Activated T-helper 1 cell treated with anti-CD3 and anti-CD28 coated beads, Interleukin-12 subunit alpha, Interleukin-12 subunit beta, Interleukin-2, Interleukin-4 antibody, amounts not matched to agents 30 ng/mL and 10 ng/mL and 1 ng/mL, durations not matched to agents 14 hours and 24 hours and 36 hours (primary cell): ENCODE data around the gene XPO5. TPM values are rescaled to one million over a fixed set of nuclear protein-coding genes. Genes with fewer than 3 reads are reported as not detected.

ENCODE experiments used
- DNase-seq: peaks from one replicate; pipeline ENCODE4 v3.0.0; 2021; ENCODE audit warnings: low spot score
- H3K27ac Mint-ChIP-seq: one replicate; pipeline ENCODE4 v1.8.0; 2021; ENCODE audit warnings: mild to moderate bottlenecking, mixed read lengths
- H3K27me3 Mint-ChIP-seq: one replicate; pipeline ENCODE4 v1.8.0; 2022; ENCODE audit warnings: mild to moderate bottlenecking, moderate library complexity, mixed read lengths; ENCODE audit not compliant: insufficient read depth
- H3K36me3 Mint-ChIP-seq: one replicate; pipeline ENCODE4 v1.8.0; 2021; ENCODE audit warnings: low read depth, mixed read lengths
- H3K4me1 Mint-ChIP-seq: one replicate; pipeline ENCODE4 v1.8.0; 2021; ENCODE audit warnings: low read depth, mixed read lengths
- H3K4me3 Mint-ChIP-seq: one replicate; pipeline ENCODE4 v1.8.0; 2021; ENCODE audit warnings: mild to moderate bottlenecking, moderate library complexity, mixed read lengths
- H3K9me3 Mint-ChIP-seq: one replicate; pipeline ENCODE4 v1.8.0; 2021; ENCODE audit warnings: mixed read lengths
- intact Hi-C: fragments of 100-400 bp; cut with micrococcal nuclease; formaldehyde crosslinking; loops from one replicate; pipeline ENCODE4 v1.15.1; 2024
- total RNA-seq: library from RNA; stranded (reverse); gene quantifications from 2 replicates; pipeline ENCODE4 v1.2.3, GENCODE V29; 2022

The XPO5 gene
- total RNA-seq, 1 donor from 2014 or later: 135 TPM

- peaks cover 24% of the 10 kb centered on the region for H3K4me1 Mint-ChIP-seq
- no peak for DNase-seq
- peaks cover 17% of the 10 kb centered on the region for H3K36me3 Mint-ChIP-seq
- no peak overlapping the region for H3K4me3 Mint-ChIP-seq
- H3K9me3 Mint-ChIP-seq: no peaks in the 10 kb centered on the region
- no peaks in the 10 kb centered on the region for H3K27me3 Mint-ChIP-seq
- intact Hi-C loops: no loop called here
- no peak overlapping the region for H3K27ac Mint-ChIP-seq
Observed at GRCh38 chr6:43497689-43498088, 78.1 kb downstream of the XPO5 start.

- intact Hi-C loops: no loop called here
- Mint-ChIP-seq H3K27me3 (no peaks in the 10 kb centered on the region), H3K27ac (no peak overlapping the region), H3K36me3 (peaks cover 17% of the 10 kb centered on the region), H3K4me3 (no peak overlapping the region), H3K9me3 (no peaks in the 10 kb centered on the region), H3K4me1 (peaks cover 29% of the 10 kb centered on the region)
- no peak for DNase-seq
Observed at GRCh38 chr6:43497129-43497396, 78.8 kb downstream of the XPO5 start.

GRCh38 chr6:43496370-43497128 is 79.3 kb downstream of the XPO5 start:
- peaks cover 13% of the 10 kb centered on the region for H3K36me3 Mint-ChIP-seq
- H3K4me1 Mint-ChIP-seq: peaks cover 29% of the 10 kb centered on the region
- DNase-seq: no peak
- H3K27ac Mint-ChIP-seq: no peak overlapping the region
- no peaks in the 10 kb centered on the region for H3K9me3 Mint-ChIP-seq
- H3K27me3 Mint-ChIP-seq: no peaks in the 10 kb centered on the region
- intact Hi-C loops: no loop called here
- no peak overlapping the region for H3K4me3 Mint-ChIP-seq

GRCh38 chr6:43495409-43495941 is 80.4 kb downstream of the XPO5 start:
- intact Hi-C loops: no loop called here
- Mint-ChIP-seq H3K4me3 (no peak overlapping the region), H3K9me3 (no peaks in the 10 kb centered on the region), H3K27me3 (no peaks in the 10 kb centered on the region), H3K27ac (peak overlapping the region; percentile 40), H3K4me1 (peaks cover 30% of the 10 kb centered on the region), H3K36me3 (peaks cover 7% of the 10 kb centered on the region)
- DNase-seq: no peak

GRCh38 chr6:43494766-43495165 is 81.1 kb downstream of the XPO5 start:
- H3K36me3 Mint-ChIP-seq: peaks cover 7% of the 10 kb centered on the region
- peaks cover 35% of the 10 kb centered on the region for H3K4me1 Mint-ChIP-seq
- intact Hi-C loops: no loop called here
- H3K4me3 Mint-ChIP-seq: no peak overlapping the region
- H3K27me3 Mint-ChIP-seq: no peaks in the 10 kb centered on the region
- peak overlapping the region; percentile 21 for H3K27ac Mint-ChIP-seq
- no peak for DNase-seq
- no peaks in the 10 kb centered on the region for H3K9me3 Mint-ChIP-seq

- H3K27me3 Mint-ChIP-seq: no peaks in the 10 kb centered on the region
- intact Hi-C loops: no loop called here
- peaks cover 3% of the 10 kb centered on the region for H3K36me3 Mint-ChIP-seq
Observed at GRCh38 chr6:43494321-43494720, 81.5 kb downstream of the XPO5 start.

GRCh38 chr6:43493833-43494232 is 82.0 kb downstream of the XPO5 start:
- intact Hi-C loops: no loop called here
- H3K27me3 Mint-ChIP-seq: no peaks in the 10 kb centered on the region

More at GRCh38 chr6:43494321-43494720, 81.5 kb downstream of the XPO5 start:
- no peaks in the 10 kb centered on the region for H3K9me3 Mint-ChIP-seq
- H3K4me3 Mint-ChIP-seq: no peak overlapping the region
- peaks cover 35% of the 10 kb centered on the region for H3K4me1 Mint-ChIP-seq
- H3K27ac Mint-ChIP-seq: no peak overlapping the region
- DNase-seq: no peak

GRCh38 chr6:43493230-43493629 is 82.6 kb downstream of the XPO5 start:
- Mint-ChIP-seq H3K9me3 (no peaks in the 10 kb centered on the region), H3K4me1 (peaks cover 35% of the 10 kb centered on the region), H3K27ac (no peak overlapping the region), H3K36me3 (peaks cover 2% of the 10 kb centered on the region), H3K4me3 (no peak overlapping the region), H3K27me3 (no peaks in the 10 kb centered on the region)
- DNase-seq: no peak
- intact Hi-C loops: no loop called here

More at GRCh38 chr6:43493833-43494232, 82.0 kb downstream of the XPO5 start:
- DNase-seq: no peak
- Mint-ChIP-seq H3K27ac (peak overlapping the region; percentile 34), H3K4me3 (no peak overlapping the region), H3K36me3 (peaks cover 2% of the 10 kb centered on the region), H3K9me3 (no peaks in the 10 kb centered on the region), H3K4me1 (peaks cover 35% of the 10 kb centered on the region)

GRCh38 chr6:43492673-43493072 is 83.2 kb downstream of the XPO5 start:
- H3K27me3 Mint-ChIP-seq: no peaks in the 10 kb centered on the region

GRCh38 chr6:43491750-43492661 is 83.8 kb downstream of the XPO5 start:
- Mint-ChIP-seq H3K9me3 (no peaks in the 10 kb centered on the region), H3K4me1 (peaks cover 35% of the 10 kb centered on the region), H3K27ac (no peak overlapping the region), H3K4me3 (no peak overlapping the region), H3K27me3 (no peaks in the 10 kb centered on the region), H3K36me3 (peaks cover 2% of the 10 kb centered on the region)
- intact Hi-C loops: no loop called here
- no peak for DNase-seq

More at GRCh38 chr6:43492673-43493072, 83.2 kb downstream of the XPO5 start:
- Mint-ChIP-seq H3K36me3 (peaks cover 2% of the 10 kb centered on the region), H3K4me3 (no peak overlapping the region), H3K27ac (no peak overlapping the region), H3K9me3 (no peaks in the 10 kb centered on the region), H3K4me1 (peaks cover 35% of the 10 kb centered on the region)
- no peak for DNase-seq
- intact Hi-C loops: no loop called here

GRCh38 chr6:43490523-43490939 is 85.3 kb downstream of the XPO5 start:
- Mint-ChIP-seq H3K4me3 (no peak overlapping the region), H3K9me3 (no peaks in the 10 kb centered on the region), H3K27ac (no peak overlapping the region), H3K27me3 (no peaks in the 10 kb centered on the region), H3K36me3 (peaks cover 2% of the 10 kb centered on the region), H3K4me1 (peaks cover 33% of the 10 kb centered on the region)
- intact Hi-C loops: no loop called here
- DNase-seq: no peak

- H3K4me1 Mint-ChIP-seq: peaks cover 24% of the 10 kb centered on the region
- intact Hi-C loops: no loop called here
- H3K27ac Mint-ChIP-seq: no peak overlapping the region
- no peaks in the 10 kb centered on the region for H3K27me3 Mint-ChIP-seq
- no peak overlapping the region for H3K4me3 Mint-ChIP-seq
- DNase-seq: no peak
- H3K36me3 Mint-ChIP-seq: peaks cover 4% of the 10 kb centered on the region
- H3K9me3 Mint-ChIP-seq: no peaks in the 10 kb centered on the region
Observed at GRCh38 chr6:43489277-43490072, 86.4 kb downstream of the XPO5 start.
